MM.1S (cell line): ENCODE measurements around the gene SKIC2.

Experiments used
- DNase-seq: peaks from one replicate; pipeline ENCODE4 v3.0.0-alpha.2; 2015
- H2AFZ ChIP-seq: fragments of 300-600 bp; sonication (generic); 2 replicates; pipeline ENCODE4 v1.6.0; 2016; ENCODE audit warnings: antibody characterized with exemption, low read length
- H3F3A ChIP-seq: fragments of 300-600 bp; sonication (generic); 2 replicates; pipeline ENCODE4 v1.6.1; 2016; ENCODE audit warnings: mild to moderate bottlenecking, antibody characterized with exemption, low read length, moderate library complexity, mixed read lengths; ENCODE audit not compliant: insufficient read depth
- H3K27ac ChIP-seq: fragments of 300-600 bp; sonication (generic); 2 replicates; pipeline ENCODE4 v1.5.1; 2016; ENCODE audit warnings: mild to moderate bottlenecking, low read length
- H3K27me3 ChIP-seq: fragments of 300-600 bp; sonication (generic); replicated peaks from 2 replicates; pipeline ENCODE4 v1.6.0; 2016; ENCODE audit warnings: low read length; ENCODE audit not compliant: insufficient read depth
- H3K36me3 ChIP-seq: fragments of 300-600 bp; sonication (generic); replicated peaks from 2 replicates; pipeline ENCODE4 v1.6.1; 2016; ENCODE audit warnings: mild to moderate bottlenecking, low read length, mixed read lengths; ENCODE audit not compliant: insufficient read depth
- H3K4me1 ChIP-seq: fragments of 300-600 bp; sonication (generic); 2 replicates; pipeline ENCODE4 v1.6.1; 2016; ENCODE audit warnings: low read length, mixed read lengths
- H3K4me2 ChIP-seq: fragments of 300-600 bp; sonication (generic); 2 replicates; pipeline ENCODE4 v1.6.0; 2016; ENCODE audit warnings: low read depth, low read length
- H3K4me3 ChIP-seq: fragments of 300-600 bp; sonication (generic); 2 replicates; pipeline ENCODE4 v1.5.1; 2016; ENCODE audit warnings: low read length, mixed read lengths
- H3K79me2 ChIP-seq: fragments of 300-600 bp; sonication (generic); 2 replicates; pipeline ENCODE4 v1.6.1; 2016; ENCODE audit warnings: mixed run types, low read length, mixed read lengths
- H3K9ac ChIP-seq: fragments of 300-600 bp; sonication (generic); 2 replicates; pipeline ENCODE4 v1.6.1; 2016; ENCODE audit warnings: low read length, mixed read lengths
- H3K9me2 ChIP-seq: fragments of 300-600 bp; sonication (generic); replicated peaks from 2 replicates; pipeline ENCODE4 v1.6.1; 2016; ENCODE audit warnings: mild to moderate bottlenecking, low read length, mixed read lengths; ENCODE audit not compliant: insufficient read depth
- H3K9me3 ChIP-seq: fragments of 300-600 bp; sonication (generic); replicated peaks from 2 replicates; pipeline ENCODE4 v1.6.1; 2016; ENCODE audit warnings: mild to moderate bottlenecking, low read length, mixed read lengths; ENCODE audit not compliant: insufficient read depth
- H4K20me1 ChIP-seq: fragments of 300-600 bp; sonication (generic); 2 replicates; pipeline ENCODE4 v1.6.1; 2016; ENCODE audit warnings: mild to moderate bottlenecking, low read length, moderate library complexity, mixed read lengths; ENCODE audit not compliant: insufficient read depth
- EZH2 ChIP-seq: fragments of 300-600 bp; sonication (generic); optimal IDR thresholded peaks from 2 replicates; pipeline ENCODE3; 2017; ENCODE audit warnings: low read depth, mild to moderate bottlenecking, antibody characterized with exemption, low read length, mixed read lengths
- EZH2phosphoT487 ChIP-seq: fragments of 300-600 bp; sonication (generic); IDR thresholded peaks from 2 replicates; pipeline ENCODE4 v1.6.1; 2018; ENCODE audit warnings: antibody characterized with exemption, low read length
- TF ChIP-seq, protein P1 (sequence below): fragments of 300-600 bp; sonication (generic); IDR thresholded peaks from 2 replicates; pipeline ENCODE4 v1.5.1; 2016; ENCODE audit warnings: antibody characterized with exemption, low read length, mixed read lengths

SKIC2 gene

GRCh38 chr6:31963921-31964320 is 4.9 kb downstream of the SKIC2 start:
- H3K9ac ChIP-seq = no peak overlapping the region
- peaks cover 20% of the 10 kb centered on the region for H3K79me2 ChIP-seq
- TF ChIP-seq EZH2phosphoT487 (no peak), EZH2 (no peak)
- TF ChIP-seq, protein P1, sequence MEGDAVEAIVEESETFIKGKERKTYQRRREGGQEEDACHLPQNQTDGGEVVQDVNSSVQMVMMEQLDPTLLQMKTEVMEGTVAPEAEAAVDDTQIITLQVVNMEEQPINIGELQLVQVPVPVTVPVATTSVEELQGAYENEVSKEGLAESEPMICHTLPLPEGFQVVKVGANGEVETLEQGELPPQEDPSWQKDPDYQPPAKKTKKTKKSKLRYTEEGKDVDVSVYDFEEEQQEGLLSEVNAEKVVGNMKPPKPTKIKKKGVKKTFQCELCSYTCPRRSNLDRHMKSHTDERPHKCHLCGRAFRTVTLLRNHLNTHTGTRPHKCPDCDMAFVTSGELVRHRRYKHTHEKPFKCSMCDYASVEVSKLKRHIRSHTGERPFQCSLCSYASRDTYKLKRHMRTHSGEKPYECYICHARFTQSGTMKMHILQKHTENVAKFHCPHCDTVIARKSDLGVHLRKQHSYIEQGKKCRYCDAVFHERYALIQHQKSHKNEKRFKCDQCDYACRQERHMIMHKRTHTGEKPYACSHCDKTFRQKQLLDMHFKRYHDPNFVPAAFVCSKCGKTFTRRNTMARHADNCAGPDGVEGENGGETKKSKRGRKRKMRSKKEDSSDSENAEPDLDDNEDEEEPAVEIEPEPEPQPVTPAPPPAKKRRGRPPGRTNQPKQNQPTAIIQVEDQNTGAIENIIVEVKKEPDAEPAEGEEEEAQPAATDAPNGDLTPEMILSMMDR = no peak
- H3K36me3 ChIP-seq = no peaks in the 10 kb centered on the region
- H3K4me1 ChIP-seq = peaks cover 9% of the 10 kb centered on the region; the same call in 1 of the 2 replicates
- H3F3A ChIP-seq = no peaks in the 10 kb centered on the region
- no peak overlapping the region for H3K4me3 ChIP-seq
- H3K4me2 ChIP-seq = no peak overlapping the region
- H3K9me2 ChIP-seq = no peaks in the 10 kb centered on the region
- no peak overlapping the region for H2AFZ ChIP-seq
- DNase-seq = no peak
- H3K27me3 ChIP-seq = no peaks in the 10 kb centered on the region
- H4K20me1 ChIP-seq = no peaks in the 10 kb centered on the region
- no peak overlapping the region for H3K27ac ChIP-seq
- no peaks in the 10 kb centered on the region for H3K9me3 ChIP-seq

- no peak for DNase-seq
- TF ChIP-seq EZH2phosphoT487 (no peak), EZH2 (no peak)
- TF ChIP-seq, protein P1 = no peak
- no peak overlapping the region for H3K4me2 ChIP-seq
- no peak overlapping the region for H3K9ac ChIP-seq
- H4K20me1 ChIP-seq = no peaks in the 10 kb centered on the region
- no peak overlapping the region for H2AFZ ChIP-seq
- H3F3A ChIP-seq = no peaks in the 10 kb centered on the region
- no peaks in the 10 kb centered on the region for H3K9me2 ChIP-seq
- H3K27ac ChIP-seq = no peak overlapping the region
- no peaks in the 10 kb centered on the region for H3K9me3 ChIP-seq
- H3K27me3 ChIP-seq = no peaks in the 10 kb centered on the region
- peaks cover 7% of the 10 kb centered on the region for H3K79me2 ChIP-seq
- H3K4me1 ChIP-seq = no peaks in the 10 kb centered on the region
- H3K4me3 ChIP-seq = no peak overlapping the region
- no peaks in the 10 kb centered on the region for H3K36me3 ChIP-seq
Measured at GRCh38 chr6:31965700-31966099, 6.7 kb downstream of the SKIC2 start.

DNA sequence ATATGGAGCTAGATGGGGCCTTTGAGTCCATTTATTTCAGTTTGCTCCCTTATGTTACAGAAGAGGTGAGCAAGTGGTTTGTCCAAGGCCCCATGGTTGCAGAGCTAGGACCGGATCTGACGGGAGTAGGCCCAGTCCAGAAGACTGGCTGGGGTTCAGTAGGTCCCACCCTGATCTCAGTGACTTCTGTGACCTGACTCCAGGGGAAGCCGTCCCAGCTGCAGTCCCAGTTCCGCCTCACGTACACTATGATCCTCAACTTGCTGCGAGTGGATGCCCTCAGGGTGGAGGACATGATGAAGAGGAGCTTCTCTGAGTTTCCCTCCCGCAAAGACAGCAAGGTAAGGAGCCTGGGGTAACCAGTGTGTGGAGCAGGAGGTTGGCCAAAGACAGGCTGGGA is 7.5 kb downstream of the SKIC2 start:
- DNase-seq = no peak
- peaks cover 5% of the 10 kb centered on the region; the same call in 1 of the 2 replicates for H3K4me1 ChIP-seq
- no peak overlapping the region for H3K27ac ChIP-seq
- no peak overlapping the region for H2AFZ ChIP-seq
- no peaks in the 10 kb centered on the region for H3K36me3 ChIP-seq
- peaks cover 8% of the 10 kb centered on the region for H3F3A ChIP-seq
- no peaks in the 10 kb centered on the region for H4K20me1 ChIP-seq
- peaks cover 12% of the 10 kb centered on the region for H3K79me2 ChIP-seq
- H3K9me2 ChIP-seq = no peaks in the 10 kb centered on the region
- no peaks in the 10 kb centered on the region for H3K9me3 ChIP-seq
- TF ChIP-seq EZH2 (no peak), EZH2phosphoT487 (no peak)
- TF ChIP-seq, protein P1 = no peak
- no peak overlapping the region for H3K4me3 ChIP-seq
- no peak overlapping the region for H3K4me2 ChIP-seq
- H3K27me3 ChIP-seq = no peaks in the 10 kb centered on the region
- no peak overlapping the region for H3K9ac ChIP-seq
